ENCODE data around the gene NBAS.

Gene NBAS

GRCh38 chr2:15158532-15158931 is 402.6 kb downstream of the NBAS start (continued):
- no peak for TF ChIP-seq ZBTB7A (tag by site-specific recombination; IDR thresholded peaks at IDR 0.05; ENCODE audit: low read depth)
- TF ChIP-seq ZNF449 (tag by site-specific recombination; IDR thresholded peaks at IDR 0.05), result no peak
- no peak for TF ChIP-seq ZNF157 (tag by site-specific recombination; IDR thresholded peaks at IDR 0.05)
- TF ChIP-seq HIC1 (tag by site-specific recombination; IDR thresholded peaks at IDR 0.05), result no peak

GRCh38 chr2:15158100-15158499 is 403.0 kb downstream of the NBAS start:
- POLR2A ChIA-PET, result no interaction called here
- CTCF ChIA-PET, result no interaction called here
- no peak for TF ChIP-seq ZNF350 (tag by site-specific recombination; IDR thresholded peaks at IDR 0.05)
- no peak for TF ChIP-seq PRDM10 (tag by site-specific recombination; IDR thresholded peaks at IDR 0.05)
- no peak for TF ChIP-seq ZNF792 (tag by site-specific recombination; IDR thresholded peaks at IDR 0.05)
- TF ChIP-seq ZSCAN16 (tag by site-specific recombination; IDR thresholded peaks at IDR 0.05), result no peak
- TF ChIP-seq GLIS1 (tag by site-specific recombination; IDR thresholded peaks at IDR 0.05), result no peak
- TF ChIP-seq ZNF266 (tag by site-specific recombination; IDR thresholded peaks at IDR 0.05; ENCODE audit: low read depth), result no peak
- no peak for TF ChIP-seq GLI2 (tag by site-specific recombination; IDR thresholded peaks at IDR 0.05; ENCODE audit: borderline replicate concordance, low read depth)
- no peak for TF ChIP-seq ZNF529 (tag by site-specific recombination; IDR thresholded peaks at IDR 0.05; ENCODE audit: insufficient replicate concordance)
- no peak for TF ChIP-seq OVOL3 (tag by site-specific recombination; IDR thresholded peaks at IDR 0.05)
- Histone ChIP-seq H3K36me3 (ENCODE audit: control insufficient read depth in 2 of 2, insufficient read depth in 1 of 2, low read length in 2 of 2) (no peaks in the 10 kb centered on the region), H3K27ac (ENCODE audit: extremely low read depth, low read depth, low read length) (no peak overlapping the region), H3K4me1 (ENCODE audit: control insufficient read depth, insufficient read depth, low read length) (no peaks in the 10 kb centered on the region), H3K4me3 (ENCODE audit: low read depth, low read length) (no peak overlapping the region), H3K9me3 (ENCODE audit: control insufficient read depth, insufficient read depth, low read depth, low read length) (no peaks in the 10 kb centered on the region)

- POLR2A ChIA-PET, result no interaction called here
- no peak overlapping the region for H3K4me3 ChIP-seq (ENCODE audit: low read depth, low read length)
- H3K9me3 ChIP-seq (ENCODE audit: control insufficient read depth, insufficient read depth, low read depth, low read length), result no peaks in the 10 kb centered on the region
- CTCF ChIA-PET, result interaction anchor here (1.3 kb wide), 1 partner anchor 10 kb away, joined by 3 read pairs; no protein-coding TSS in a partner anchor
- H3K4me1 ChIP-seq (ENCODE audit: control insufficient read depth, insufficient read depth, low read length), result no peaks in the 10 kb centered on the region
- H3K27ac ChIP-seq (ENCODE audit: extremely low read depth, low read depth, low read length), result no peak overlapping the region
- no peaks in the 10 kb centered on the region for H3K36me3 ChIP-seq (ENCODE audit: control insufficient read depth in 2 of 2, insufficient read depth in 1 of 2, low read length in 2 of 2)
- TF ChIP-seq ZNF26 (tag by site-specific recombination; IDR thresholded peaks at IDR 0.05) (no peak), FEZF1 (tag by site-specific recombination; IDR thresholded peaks at IDR 0.05) (no peak), ZBTB44 (tag by site-specific recombination; IDR thresholded peaks at IDR 0.05) (no peak), ZNF423 (tag by site-specific recombination; IDR thresholded peaks at IDR 0.05) (no peak), MEIS1 (CRISPR knock-in tag; IDR thresholded peaks at IDR 0.05; ENCODE audit: borderline replicate concordance) (no peak), HOXA7 (CRISPR knock-in tag; IDR thresholded peaks at IDR 0.05; ENCODE audit: borderline replicate concordance) (no peak), MZF1 (tag by site-specific recombination; IDR thresholded peaks at IDR 0.05; ENCODE audit: borderline replicate concordance) (no peak), ZNF624 (tag by site-specific recombination; IDR thresholded peaks at IDR 0.05) (no peak), ZNF19 (tag by site-specific recombination; IDR thresholded peaks at IDR 0.05; ENCODE audit: low read depth) (no peak), ZSCAN23 (tag by site-specific recombination; IDR thresholded peaks at IDR 0.05) (no peak), SCRT2 (tag by site-specific recombination; IDR thresholded peaks at IDR 0.05) (no peak)
These were observed 405.1 kb downstream of the NBAS start for GRCh38 chr2:15155959-15156574.
